Measurements from ENCODE around the gene SYNDIG1. TPM values are rescaled to one million over a fixed set of nuclear protein-coding genes. Genes with fewer than 3 reads are reported as not detected.

The SYNDIG1 gene
- total RNA-seq, 4 donors from 2014 or later, result 0.45 TPM; not detected in 3

- TF ChIP-seq POLR2A (IDR thresholded peaks at IDR 0.05), result no peak
- TF ChIP-seq CTCF (IDR thresholded peaks at IDR 0.05), result no peak
- H3K4me3 ChIP-seq (ENCODE audit: low read depth, poor library complexity, severe bottlenecking), result no peak overlapping the region
- intact Hi-C loops (cut with DNase I; ENCODE audit: low total_unique reads), result no loop called here
- peak in 1 of 2 donors; percentile 32 for DNase-seq (ENCODE audit: low spot score in 2 of 2)
- WGBS, 2 donors, result 91 to 94% methylated on average over 16 of the region's 16 CpGs
Observed at GRCh38 chr20:24664266-24664986, 195.0 kb downstream of the SYNDIG1 start.

GRCh38 chr20:24665196-24665595 is 195.8 kb downstream of the SYNDIG1 start:
- DNase-seq (ENCODE audit: low spot score in 2 of 2), result peak in 1 of 2 donors; percentile 52
- TF ChIP-seq CTCF (IDR thresholded peaks at IDR 0.05) (no peak), POLR2A (IDR thresholded peaks at IDR 0.05) (no peak)
- intact Hi-C loops (cut with DNase I; ENCODE audit: low total_unique reads), result no loop called here

GRCh38 chr20:24665741-24666191 is 196.3 kb downstream of the SYNDIG1 start:
- H3K4me3 ChIP-seq (ENCODE audit: low read depth, poor library complexity, severe bottlenecking), result no peak overlapping the region
- 86% methylated on average over 15 of the region's 15 CpGs for WGBS, 2 donors
- no peak for TF ChIP-seq CTCF (IDR thresholded peaks at IDR 0.05)
- TF ChIP-seq POLR2A (IDR thresholded peaks at IDR 0.05), result no peak
- peak in 1 of 2 donors; percentile 58 for DNase-seq (ENCODE audit: low spot score in 2 of 2)
- intact Hi-C loops (cut with DNase I; ENCODE audit: low total_unique reads), result no loop called here

More at GRCh38 chr20:24665196-24665595, 195.8 kb downstream of the SYNDIG1 start:
- 72 to 83% methylated on average over 13 of the region's 13 CpGs for WGBS, 2 donors
- no peak overlapping the region for H3K4me3 ChIP-seq (ENCODE audit: low read depth, poor library complexity, severe bottlenecking)

GRCh38 chr20:24667689-24668383 is 198.4 kb downstream of the SYNDIG1 start:
- WGBS, 2 donors, result 82 to 91% methylated on average over 7 of the region's 7 CpGs
- intact Hi-C loops (cut with DNase I; ENCODE audit: low total_unique reads), result no loop called here
- H3K4me3 ChIP-seq (ENCODE audit: low read depth, poor library complexity, severe bottlenecking), result no peak overlapping the region
- DNase-seq (ENCODE audit: low spot score in 2 of 2), result peak in 1 of 2 donors; percentile 23
- TF ChIP-seq POLR2A (IDR thresholded peaks at IDR 0.05) (no peak), CTCF (IDR thresholded peaks at IDR 0.05) (no peak)

- intact Hi-C loops (cut with DNase I; ENCODE audit: low total_unique reads), result no loop called here
- no peak overlapping the region for H3K4me3 ChIP-seq (ENCODE audit: low read depth, poor library complexity, severe bottlenecking)
- TF ChIP-seq POLR2A (IDR thresholded peaks at IDR 0.05) (no peak), CTCF (IDR thresholded peaks at IDR 0.05) (no peak)
- DNase-seq (ENCODE audit: low spot score in 2 of 2), result no peak
- 92 to 100% methylated on average over 6 to 9 of the region's 9 CpGs for WGBS, 2 donors
Observed at GRCh38 chr20:24668384-24668702, 198.9 kb downstream of the SYNDIG1 start.

Measured in lower leg skin (tissue), 4 donors.